CMK (cell line): ENCODE data around the gene DTYMK.
"Not testable (repeated sequence)": the region's sequence is repeated elsewhere in the genome, so short reads cannot be mapped to it uniquely, and the experiment has no call there.

Experiments used
- DNase-seq: peaks from one replicate; pipeline ENCODE4 v3.0.0-alpha.2; 2010; ENCODE audit warnings: low read depth

DTYMK gene

DNA sequence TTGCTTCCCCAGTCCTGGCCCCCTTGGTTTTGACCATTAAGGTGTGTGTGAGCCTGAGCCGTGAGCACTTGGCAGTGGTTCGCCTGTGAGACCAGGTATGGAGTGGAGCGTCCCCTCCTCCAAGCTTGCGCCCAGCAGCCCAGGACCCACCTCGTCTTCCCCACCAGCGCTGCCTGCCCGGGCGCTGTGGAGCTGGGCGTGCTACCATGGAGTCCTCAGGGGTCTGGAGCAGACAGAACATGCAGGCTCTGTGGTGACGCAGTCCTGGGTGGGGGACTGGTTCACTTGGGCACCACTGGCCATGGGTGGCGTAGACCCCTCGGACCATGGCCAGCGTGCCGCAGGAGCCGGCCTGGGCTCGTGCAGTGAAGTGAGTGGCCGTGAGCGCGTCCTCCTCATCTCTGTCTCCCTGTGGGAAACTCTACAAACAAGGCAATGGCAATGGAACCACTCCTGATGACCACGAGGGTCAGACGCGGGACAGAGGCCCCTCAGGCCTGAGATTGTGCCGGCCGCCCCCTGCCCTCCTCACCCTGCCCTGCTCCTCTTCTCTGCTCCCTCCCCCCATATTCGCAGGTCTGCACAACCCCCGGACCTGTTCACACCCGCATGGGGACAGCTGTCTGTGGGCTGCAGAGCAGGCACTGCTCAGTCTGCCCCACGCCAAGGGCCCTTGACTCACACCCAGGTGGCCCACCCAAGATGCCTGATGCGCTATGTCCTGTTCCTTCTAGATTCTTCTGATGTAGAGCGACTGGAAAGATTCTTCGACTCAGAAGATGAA lies 15.0 kb downstream of the DTYMK start:
- no peak for DNase-seq

DNA sequence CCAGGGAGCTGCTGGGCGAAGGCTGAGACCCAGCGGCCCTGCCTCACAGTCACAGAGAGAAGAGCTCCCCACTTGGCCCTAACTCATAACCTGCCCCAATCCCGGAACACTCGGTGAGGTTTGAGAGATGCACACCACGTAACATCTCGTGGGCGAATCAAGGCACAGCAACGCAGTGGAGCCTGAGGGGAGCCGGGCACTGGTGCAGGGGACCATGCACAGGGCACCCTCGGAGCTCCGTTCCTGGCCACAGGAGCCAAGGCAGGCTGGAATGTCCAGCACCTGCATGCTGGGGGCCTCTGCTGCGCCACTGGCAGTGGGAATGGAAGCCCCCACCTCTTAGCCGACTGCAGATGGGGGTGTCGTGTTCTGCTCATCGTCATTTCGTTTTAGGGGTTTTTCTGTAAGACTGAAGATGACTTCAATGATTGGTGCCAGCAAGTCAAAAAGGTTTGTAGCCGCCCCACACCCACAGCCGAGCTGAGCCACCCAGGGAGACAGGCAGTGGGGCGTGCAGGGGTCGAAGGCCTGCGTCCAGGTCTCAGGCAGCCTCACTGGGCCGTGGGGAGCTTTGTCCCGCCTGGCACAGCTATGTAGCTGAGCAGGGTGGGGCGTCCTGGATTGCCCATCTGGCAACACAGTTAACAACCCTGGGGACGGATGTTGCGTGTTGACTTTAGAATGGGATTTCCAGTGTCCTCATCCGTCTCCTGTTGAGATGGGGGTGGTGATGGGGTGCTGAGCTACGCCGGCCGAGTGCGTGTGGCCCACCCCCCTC lies 16.1 kb downstream of the DTYMK start:
- no peak for DNase-seq

DNA sequence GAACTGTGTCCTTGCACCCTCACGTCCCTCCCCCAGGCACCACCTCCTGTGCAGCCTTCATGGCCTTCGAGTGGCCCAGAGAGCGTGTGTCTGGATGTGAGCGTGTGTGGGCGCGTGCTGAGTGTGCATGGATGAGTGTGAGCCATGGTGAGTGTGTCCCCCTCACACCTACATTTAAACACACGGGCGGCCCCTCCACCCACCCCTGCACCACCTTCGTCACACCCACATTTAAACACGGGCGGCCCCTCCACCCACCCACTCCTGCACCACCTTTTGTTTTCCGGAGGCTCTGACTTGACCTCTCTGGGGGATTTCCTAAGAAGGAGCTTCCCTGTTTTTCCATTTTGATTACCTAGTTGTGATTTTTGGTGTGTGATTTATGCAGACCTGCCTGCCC lies 17.8 kb downstream of the DTYMK start:
- DNase-seq = no peak

DNA sequence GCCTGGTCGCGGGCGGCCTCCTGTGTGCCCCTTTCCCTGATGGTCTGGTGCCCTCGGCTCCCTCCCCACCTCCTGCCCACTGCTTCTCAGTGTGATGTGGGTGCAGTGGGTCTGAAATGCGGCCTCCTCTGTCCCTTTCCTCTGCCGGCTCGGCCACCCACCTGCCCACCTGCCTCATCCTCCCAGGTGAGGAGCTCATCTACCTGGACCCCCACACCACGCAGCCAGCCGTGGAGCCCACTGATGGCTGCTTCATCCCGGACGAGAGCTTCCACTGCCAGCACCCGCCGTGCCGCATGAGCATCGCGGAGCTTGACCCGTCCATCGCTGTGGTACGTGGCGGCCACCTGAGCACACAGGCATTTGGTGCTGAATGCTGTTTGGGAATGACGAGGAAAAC lies 18.3 kb downstream of the DTYMK start:
- no peak for DNase-seq

DNA sequence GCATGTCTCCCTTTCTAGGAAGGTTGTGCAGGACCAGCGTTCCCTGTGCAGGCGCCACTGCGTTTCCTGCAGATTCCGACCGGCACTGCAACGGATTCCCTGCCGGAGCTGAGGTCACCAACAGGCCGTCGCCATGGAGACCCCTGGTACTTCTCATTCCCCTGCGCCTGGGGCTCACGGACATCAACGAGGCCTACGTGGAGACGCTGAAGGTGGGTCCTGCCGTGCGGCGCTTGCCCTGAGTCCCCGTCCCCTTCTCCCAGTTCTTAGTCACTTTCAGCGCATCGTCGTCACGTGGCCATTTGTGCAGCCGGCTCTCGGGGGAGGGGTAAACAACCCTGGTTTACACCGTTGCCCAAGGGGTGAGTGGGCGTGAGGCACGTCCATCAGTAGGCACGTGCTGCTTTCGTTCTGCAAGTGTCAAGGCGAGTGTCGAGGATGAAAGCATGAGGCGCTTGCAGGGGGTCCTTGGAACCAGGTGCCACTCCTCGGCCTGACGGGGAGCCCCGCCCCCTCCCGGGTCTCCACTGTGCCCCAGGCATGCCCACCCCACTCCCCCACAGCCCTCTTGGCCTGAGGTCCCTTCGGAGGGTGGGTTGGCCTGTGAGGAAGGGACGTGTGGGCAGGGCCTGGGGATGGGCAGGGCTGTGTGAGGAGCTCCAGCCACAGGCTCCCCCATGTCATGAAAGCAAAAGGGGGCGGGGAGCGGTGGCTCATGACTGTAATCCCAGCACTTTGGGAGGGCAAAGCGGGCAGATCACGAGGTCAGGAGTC lies 19.8 kb downstream of the DTYMK start:
- DNase-seq = no peak

DNA sequence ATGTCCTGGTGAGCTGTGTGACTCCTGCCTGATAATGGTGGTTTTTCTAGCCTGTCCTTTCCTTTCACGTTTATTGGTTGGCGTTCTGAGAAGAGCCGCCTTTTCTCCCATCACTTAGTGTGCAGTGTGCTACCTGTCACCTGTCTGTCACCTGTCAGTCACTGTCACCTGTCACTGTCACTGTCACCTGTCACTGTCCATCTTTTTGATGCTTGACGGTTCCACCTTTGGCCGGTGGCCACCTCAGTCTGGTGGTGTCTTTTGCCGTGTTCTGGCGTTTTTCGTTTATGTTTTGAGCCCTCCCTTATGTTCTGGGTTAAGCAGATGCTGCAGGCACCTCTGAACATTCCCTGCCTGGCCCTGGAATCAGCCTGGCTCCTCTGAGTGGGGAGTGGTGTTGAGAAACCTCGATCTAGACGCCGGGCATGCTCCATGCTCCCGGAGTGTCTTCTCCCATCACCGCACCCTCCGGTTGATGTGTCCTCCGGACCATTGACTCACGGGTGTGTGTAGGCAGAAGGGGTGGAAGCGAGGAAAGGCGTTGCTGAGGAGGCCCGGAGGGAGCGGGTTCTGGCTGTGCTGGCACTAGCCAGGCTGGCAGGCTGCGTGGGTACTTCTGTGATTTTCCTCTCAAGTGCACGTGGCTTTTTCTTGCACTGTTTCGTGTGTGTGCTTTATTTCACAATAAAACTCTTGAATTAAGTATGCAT lies 20.7 kb downstream of the DTYMK start:
- no peak for DNase-seq

DNA sequence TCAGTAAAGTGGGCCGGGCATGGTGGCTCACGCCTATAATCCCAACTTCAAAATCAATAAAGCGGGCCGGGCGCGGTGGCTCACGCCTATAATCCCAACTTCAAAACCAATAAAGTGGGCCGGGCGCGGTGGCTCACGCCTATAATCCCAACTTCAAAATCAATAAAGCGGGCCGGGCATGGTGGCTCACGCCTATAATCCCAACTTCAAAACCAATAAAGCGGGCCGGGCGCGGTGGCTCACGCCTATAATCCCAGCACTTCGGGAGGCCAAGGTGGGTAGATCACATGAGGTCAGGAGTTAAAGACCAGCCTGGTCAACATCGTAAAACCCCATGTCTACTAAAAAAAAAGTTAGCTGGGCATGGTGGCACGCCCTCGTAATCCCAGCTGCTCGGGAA lies 23.9 kb downstream of the DTYMK start:
- DNase-seq = not testable (repeated sequence)

DNA sequence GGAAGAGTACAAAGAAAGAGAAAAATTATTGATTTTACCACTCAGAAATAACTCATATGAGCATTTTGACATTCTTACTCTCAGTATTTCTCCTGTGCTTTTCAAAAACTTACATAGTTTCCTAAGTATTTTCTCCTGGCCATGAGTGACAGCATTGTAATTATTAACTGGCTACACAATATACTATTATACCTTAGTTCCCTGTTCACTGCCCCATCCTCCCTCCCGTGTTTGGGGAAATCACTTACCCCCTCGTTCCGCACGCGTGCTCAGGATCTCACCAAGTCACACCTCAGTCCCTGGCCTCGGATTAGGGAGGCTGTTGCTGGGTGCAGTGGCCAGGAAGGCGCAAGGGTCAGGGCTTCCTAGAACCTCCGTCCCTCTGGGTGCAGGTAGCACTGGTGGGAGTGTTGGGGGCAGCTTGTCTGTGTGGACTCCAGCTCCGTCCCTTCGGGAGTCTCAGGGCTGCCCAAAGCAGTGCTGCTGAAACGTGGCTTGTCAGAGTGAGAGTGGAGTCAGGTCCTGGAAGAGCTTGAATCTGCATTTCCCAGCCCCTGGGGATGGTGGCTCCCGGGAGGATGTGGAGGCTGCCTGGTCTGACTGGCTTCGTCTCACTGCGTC lies 25.9 kb downstream of the DTYMK start:
- DNase-seq = no peak

DNA sequence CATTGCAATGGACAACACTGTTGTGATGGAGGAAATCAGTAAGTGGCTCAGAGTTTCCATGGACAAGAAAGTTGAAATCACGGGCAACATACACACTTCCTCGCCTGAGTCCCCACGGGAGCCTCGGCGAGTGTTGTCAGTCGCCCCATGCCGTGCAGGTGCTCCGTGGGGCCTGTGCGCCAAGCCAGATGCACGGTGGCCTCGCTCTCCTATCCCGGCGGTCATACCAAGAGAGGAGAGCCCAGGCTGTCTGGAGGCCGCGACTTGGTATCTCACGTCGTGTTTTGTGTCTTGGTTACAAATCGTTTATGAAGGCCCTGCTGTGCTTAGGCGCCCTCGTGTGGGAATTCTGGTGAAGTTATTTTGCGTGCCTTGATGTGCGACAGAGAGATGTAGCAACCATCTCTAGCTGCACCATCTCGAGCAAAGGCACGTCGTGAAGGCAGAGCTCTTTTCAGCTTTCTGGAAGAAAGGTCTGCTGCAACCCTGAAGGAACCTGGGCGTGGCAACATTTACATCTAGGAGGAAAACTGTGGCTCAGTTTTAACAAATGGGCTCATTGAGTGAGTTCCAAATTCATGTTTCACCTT lies 27.4 kb downstream of the DTYMK start:
- no peak for DNase-seq

DNA sequence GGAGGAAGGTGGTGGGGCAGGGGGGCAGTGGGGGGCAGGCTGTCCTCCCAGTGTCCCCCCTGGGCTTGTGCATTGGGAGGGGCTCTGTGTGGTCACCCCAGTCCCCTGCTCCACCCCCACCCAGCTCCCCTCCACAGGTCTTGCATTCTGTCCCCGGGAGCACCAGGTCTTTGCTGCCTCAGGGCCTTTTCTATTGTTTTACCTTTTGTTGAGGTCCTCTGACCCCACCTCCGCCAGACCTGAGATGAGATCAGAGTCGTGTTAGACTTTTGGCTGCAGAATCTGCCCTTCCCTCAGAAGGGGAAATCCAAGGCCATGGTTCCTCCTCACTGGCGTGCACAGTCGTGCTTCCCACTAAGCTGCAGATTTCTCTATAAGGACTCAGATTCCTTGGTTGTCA lies 28.3 kb downstream of the DTYMK start:
- DNase-seq = no peak

DNA sequence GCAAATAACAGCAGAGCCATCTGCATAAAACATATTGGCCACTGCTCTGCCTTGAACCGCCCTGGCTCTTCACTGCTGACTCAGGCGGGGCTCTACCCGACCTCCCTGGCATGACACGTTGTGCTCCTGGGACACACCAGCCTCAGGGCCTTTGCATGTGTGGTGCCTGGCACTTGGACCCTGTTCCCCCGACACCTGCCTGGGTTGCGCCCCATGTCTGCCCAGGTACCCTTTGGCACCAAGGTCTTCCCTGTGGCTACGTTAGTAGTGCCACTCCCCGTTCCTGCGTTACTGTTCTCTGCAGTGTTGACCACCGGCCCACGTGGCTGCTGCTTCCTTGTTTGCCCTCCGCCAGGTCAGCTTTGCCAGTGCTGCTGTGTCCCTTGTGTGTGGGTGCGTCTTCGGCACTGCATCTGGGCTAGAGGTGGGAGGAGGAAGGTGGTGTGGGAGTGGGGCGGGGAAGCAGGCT lies 28.8 kb downstream of the DTYMK start:
- no peak for DNase-seq

DNA sequence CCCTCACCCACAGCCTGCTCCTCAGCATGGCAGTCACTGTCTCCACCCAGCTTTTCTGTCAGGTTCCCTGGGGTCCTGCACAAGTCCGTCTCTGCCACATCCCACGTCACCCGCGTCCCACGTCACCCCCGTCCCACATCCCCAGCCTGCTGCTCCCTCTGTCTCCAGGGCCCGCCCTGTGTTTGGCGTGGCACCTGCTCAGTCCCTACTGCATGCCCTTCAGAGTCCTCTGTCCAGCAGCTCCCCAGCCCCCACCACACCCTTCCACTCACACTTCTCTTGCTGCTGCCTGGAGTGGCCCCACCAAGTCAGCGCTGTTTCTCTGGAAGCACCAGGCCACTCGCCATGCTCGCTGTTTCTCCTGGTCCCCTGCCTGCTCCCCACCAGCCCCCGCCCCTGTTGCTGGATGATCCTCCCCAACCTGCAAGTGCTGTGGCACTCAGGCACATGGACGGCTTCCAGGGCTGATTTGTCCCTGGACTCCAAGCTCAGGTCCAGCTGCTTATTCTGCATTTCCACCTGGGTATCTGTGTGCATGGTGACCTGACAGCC lies 30.3 kb downstream of the DTYMK start:
- DNase-seq = no peak

DNA sequence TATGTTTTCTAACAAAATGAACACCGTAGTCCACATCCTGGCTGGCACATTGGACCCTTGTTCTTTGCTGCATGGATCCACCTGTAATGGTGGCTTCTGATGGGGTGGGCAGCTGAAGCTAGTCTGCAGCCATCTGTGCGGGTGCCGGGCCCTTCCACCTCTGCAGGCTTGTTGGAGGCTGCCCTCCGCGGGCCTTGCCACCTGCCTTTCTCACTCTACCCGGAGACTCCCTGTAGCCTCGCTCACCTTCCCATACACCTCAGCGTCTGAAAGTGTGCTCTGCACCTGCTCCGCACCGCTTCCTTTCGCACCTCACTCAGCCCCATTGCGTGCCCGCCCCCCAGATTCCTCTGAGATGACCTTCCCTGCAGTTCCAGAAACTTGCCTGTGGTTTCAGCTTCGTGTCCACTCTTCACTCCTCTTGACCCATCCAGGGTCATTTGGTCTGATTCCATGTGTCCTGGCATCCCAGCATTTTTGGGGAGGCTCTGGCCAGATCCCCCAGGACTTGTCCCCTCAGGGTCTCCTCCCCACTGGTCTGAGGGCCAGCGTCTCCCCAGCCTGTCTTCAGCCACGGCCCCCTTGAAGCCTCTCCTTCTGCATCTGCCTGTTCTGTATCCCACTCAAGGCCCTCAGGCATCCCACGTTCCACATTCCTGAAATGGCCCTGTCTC lies 31.0 kb downstream of the DTYMK start:
- no peak for DNase-seq

DNA sequence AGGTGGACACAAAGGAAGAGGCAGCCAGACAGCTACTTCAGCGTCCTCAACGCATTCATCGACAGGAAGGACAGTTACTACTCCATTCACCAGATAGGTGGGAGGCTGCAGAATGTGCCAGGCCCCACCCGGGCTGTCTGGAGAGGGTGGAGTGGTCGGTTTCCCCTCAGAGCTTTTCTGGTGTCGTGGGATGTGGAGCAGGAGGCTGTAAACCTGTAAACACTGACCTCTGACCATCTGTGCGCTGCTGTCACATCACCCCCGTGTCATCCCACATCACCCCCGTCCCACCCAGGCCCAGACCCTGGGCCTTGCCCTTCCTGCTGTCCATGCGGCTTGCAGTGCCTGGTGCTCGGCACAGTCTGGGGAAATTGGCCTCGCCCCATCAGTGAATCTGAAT lies 32.1 kb downstream of the DTYMK start:
- no peak for DNase-seq

DNA sequence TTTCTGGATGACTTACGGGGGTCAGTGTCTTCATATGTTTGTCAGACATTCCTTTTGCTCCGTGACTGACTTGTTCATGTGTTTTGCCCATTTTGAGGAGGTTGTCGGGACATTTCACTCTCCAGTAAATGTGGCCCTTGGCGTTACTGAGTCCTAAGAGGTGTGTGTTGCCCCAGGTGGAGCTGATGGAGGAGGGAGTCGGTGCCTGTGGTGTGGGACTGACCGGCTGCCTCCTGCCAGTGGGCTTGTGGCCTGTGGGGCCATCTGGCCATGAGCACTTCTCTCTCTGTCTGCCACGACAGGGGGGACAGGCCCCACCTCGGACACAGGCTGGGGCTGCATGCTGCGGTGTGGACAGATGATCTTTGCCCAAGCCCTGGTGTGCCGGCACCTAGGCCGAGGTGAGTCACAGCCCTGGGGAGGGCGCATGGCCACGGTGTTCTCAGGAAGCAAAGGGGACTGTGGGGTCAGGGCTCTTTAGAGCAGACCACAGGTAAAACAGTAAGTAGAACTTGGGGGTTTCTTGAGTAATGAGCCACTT lies 33.3 kb downstream of the DTYMK start:
- DNase-seq = no peak

DNA sequence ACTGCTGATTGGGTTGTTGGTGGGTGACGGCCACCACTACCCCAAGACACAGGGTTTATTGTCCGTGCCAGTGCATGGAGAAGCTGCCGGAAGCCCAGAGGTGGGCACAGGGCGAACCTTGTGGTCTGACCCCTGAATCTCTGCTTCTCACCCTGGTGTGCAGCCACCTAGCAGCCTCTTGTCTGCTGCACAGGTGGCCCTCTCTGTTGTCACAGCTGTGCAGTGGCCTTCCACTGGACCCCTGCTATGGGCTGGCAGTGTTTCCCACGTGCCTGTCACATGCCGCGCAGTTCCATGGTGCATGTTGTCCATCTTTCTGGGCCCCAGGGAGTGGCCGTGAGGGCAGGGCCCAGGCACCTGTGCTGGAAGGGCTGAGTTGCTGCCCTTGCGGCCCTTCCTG lies 33.9 kb downstream of the DTYMK start:
- no peak for DNase-seq

DNA sequence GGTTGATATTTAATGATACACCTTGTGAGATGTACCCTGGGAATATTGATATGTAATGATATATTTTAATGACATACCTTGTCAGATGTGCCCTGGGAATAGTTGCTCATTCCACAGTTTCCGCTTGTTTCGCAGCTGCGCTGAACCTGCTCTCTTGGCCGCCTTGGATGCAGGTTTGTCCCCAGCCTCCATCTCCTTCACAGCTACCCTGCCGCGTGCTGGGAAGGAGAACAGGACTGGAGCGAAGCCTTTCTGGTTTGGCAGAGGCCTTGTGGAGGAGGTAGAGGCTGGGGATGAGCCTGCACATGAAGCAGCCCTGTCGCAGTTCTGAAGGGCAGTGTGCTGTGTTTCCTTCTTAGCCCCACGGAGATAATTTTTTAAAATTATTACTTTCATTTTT lies 34.5 kb downstream of the DTYMK start:
- DNase-seq = no peak

DNA sequence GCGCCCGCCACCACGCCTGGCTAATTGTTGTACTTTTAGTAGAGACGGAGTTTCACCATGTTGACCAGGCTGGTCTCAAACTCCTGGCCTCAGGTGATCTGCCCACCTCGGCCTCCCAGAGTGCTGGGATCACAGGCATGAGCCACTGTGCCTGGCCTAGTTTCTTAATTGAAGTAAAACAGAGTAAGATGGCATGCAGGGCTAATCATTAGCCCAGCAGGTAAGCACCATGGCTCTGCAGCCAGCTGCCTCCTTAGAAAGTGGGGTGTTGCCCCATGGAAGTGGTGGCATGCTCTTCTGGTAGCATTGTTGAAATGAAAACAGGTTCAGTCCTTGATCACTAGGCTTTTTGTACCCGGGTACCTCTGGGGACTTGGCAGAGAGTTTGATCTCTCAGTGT lies 36.7 kb downstream of the DTYMK start:
- DNase-seq = no peak

DNA sequence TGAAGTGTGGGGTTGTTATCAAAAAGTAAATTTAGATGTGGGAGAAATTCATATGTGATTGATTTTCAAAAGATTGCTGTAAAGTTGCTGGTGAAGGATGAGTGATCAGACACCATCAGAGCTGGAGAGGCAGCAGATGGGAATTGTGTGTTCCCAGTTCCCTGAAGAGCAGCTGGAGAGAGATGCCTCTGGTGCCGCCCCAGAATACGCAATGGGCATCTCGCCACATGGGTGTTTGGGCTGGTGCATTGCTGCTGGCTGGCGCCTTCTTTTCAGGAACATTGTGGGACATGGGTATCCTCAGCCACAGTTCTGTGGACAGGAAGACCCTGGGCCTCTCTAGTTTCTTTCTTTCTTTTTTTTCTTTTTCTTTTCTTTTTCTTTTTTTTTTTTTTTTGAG lies 37.2 kb downstream of the DTYMK start:
- no peak for DNase-seq

DNA sequence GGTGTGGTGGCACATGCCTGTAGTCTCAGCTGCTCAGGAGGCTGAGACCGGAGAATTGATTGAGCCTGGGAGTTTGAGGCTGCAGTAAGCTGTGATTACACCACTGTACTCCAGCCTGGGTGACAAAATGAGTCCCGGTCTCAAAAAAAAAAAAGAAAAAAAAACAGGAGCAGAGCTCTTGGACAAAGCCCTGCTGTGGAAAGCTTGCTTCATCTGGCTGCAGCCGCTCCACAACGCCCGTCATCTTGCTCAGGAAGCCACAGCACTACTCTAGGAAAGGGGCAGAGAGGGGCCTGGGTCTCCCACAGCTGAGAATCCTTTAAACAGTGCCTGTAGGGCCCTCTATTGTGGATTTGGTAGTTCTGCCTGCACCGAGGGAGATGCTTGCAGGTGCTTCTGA lies 38.2 kb downstream of the DTYMK start:
- no peak for DNase-seq
